Thyroid gland (tissue), 4 donors: ENCODE results near the gene ASB15. TPM values are rescaled to one million over a fixed set of nuclear protein-coding genes. Genes with fewer than 3 reads are reported as not detected.

Source experiments
- DNase-seq, 2 donors: peaks; one replicate each; pipeline ENCODE4 v3.0.0-alpha.2; 2019
- H3K27ac ChIP-seq, 3 donors: fragments of 200-600 bp; sonication (generic); 1 replicate in 2 of 3; 2 replicates in 1 of 3; pipeline ENCODE4 v1.5.1; 2016 to 2019; ENCODE audit warnings: mild to moderate bottlenecking in 1 of 3, moderate library complexity in 1 of 3
- H3K27me3 ChIP-seq: fragments of 200-600 bp; sonication (generic); one replicate; pipeline ENCODE4 v1.5.1; 2019
- H3K36me3 ChIP-seq, 2 donors: fragments of 200-600 bp; sonication (generic); one replicate each; pipeline ENCODE4 v1.5.1; 2016 to 2019
- H3K4me1 ChIP-seq, 2 donors: fragments of 200-600 bp; sonication (generic); one replicate each; pipeline ENCODE4 v1.5.1; 2017 to 2019
- H3K4me3 ChIP-seq, 3 donors: fragments of 200-600 bp; sonication (generic); replicated peaks in 1 of 3; 1 replicate in 2 of 3; 2 replicates in 1 of 3; pipeline ENCODE4 v1.5.1; 2016; ENCODE audit warnings: mild to moderate bottlenecking in 1 of 3
- H3K9me3 ChIP-seq: fragments of 200-600 bp; sonication (generic); one replicate; pipeline ENCODE4 v1.5.1; 2017
- CTCF ChIP-seq, 6 experiments: fragments of 200-600 bp in 3 of 6; fragments of 450-650 bp in 3 of 6; sonication (generic) in 3 of 6; IDR thresholded peaks; one replicate each; pipeline ENCODE4 v1.5.1; 2016 to 2019; ENCODE audit warnings: antibody characterized with exemption in 6 of 6, mild to moderate bottlenecking in 2 of 6, inconsistent platforms in 1 of 6, moderate library complexity in 1 of 6
- POLR2A ChIP-seq, 2 donors: fragments of 450-650 bp; IDR thresholded peaks; one replicate each; pipeline ENCODE4 v1.6.1; 2017; ENCODE audit warnings: antibody characterized with exemption in 2 of 2, mild to moderate bottlenecking in 2 of 2, moderate library complexity in 1 of 2
- WGBS, 2 donors: methylation state at CpG; one replicate each; pipeline ENCODE4 v1.1.5; 2017; 5-methylcytosine and 5-hydroxymethylcytosine counted together
- intact Hi-C: fragments of 100-400 bp; cut with DNase I; formaldehyde crosslinking; loops from one replicate; pipeline ENCODE4 v1.15.1; 2023
- total RNA-seq, 4 donors: library from RNA; depleted of rRNA; stranded (reverse); fragments of >200 nt; gene quantifications; one replicate each; pipeline ENCODE4 v1.2.3, GENCODE V29; 2016

The ASB15 gene
- total RNA-seq, 4 donors from 2014 or later: not detected

GRCh38 chr7:123594813-123595241, 6.8 kb upstream of the ASB15 start:
- 36 to 44% methylated on average over 5 to 9 of the region's 10 CpGs for WGBS, 2 donors
- Histone ChIP-seq H3K27ac (no peak overlapping the region), H3K4me1 (no peaks in the 10 kb centered on the region), H3K4me3 (no peak overlapping the region), H3K9me3 (no peaks in the 10 kb centered on the region), H3K36me3 (no peaks in the 10 kb centered on the region), H3K27me3 (no peaks in the 10 kb centered on the region)
- TF ChIP-seq POLR2A (IDR thresholded peaks at IDR 0.05) (no peak), CTCF (IDR thresholded peaks at IDR 0.05) (no peak)
- peak in 1 of 2 donors; percentile 3 for DNase-seq
- intact Hi-C loops: no loop called here

- H3K36me3 ChIP-seq: no peaks in the 10 kb centered on the region
- no peaks in the 10 kb centered on the region for H3K4me1 ChIP-seq
- TF ChIP-seq CTCF (IDR thresholded peaks at IDR 0.05): no peak
- no peak for TF ChIP-seq POLR2A (IDR thresholded peaks at IDR 0.05)
- H3K27me3 ChIP-seq: no peaks in the 10 kb centered on the region
- no peak overlapping the region for H3K27ac ChIP-seq
- H3K4me3 ChIP-seq: no peak overlapping the region
- 52 to 62% methylated on average over 3 of the region's 3 CpGs for WGBS, 2 donors
- DNase-seq: no peak
- H3K9me3 ChIP-seq: no peaks in the 10 kb centered on the region
- intact Hi-C loops: no loop called here
These were observed 3.0 kb upstream of the ASB15 start for GRCh38 chr7:123598657-123599056.

- Histone ChIP-seq H3K4me1 (no peaks in the 10 kb centered on the region), H3K36me3 (no peaks in the 10 kb centered on the region), H3K9me3 (no peaks in the 10 kb centered on the region), H3K27ac (no peak overlapping the region), H3K27me3 (no peaks in the 10 kb centered on the region), H3K4me3 (no peak overlapping the region)
- intact Hi-C loops: no loop called here
- DNase-seq: no peak
- TF ChIP-seq CTCF (IDR thresholded peaks at IDR 0.05) (no peak), POLR2A (IDR thresholded peaks at IDR 0.05) (no peak)
- WGBS, 2 donors: 88 to 96% methylated on average over 2 of the region's 2 CpGs
These were observed 1.9 kb upstream of the ASB15 start for GRCh38 chr7:123599766-123600165.

- H3K27me3 ChIP-seq: no peaks in the 10 kb centered on the region
- WGBS, 2 donors: 51 to 64% methylated on average over 3 of the region's 3 CpGs
- H3K4me3 ChIP-seq: no peak overlapping the region
- no peaks in the 10 kb centered on the region for H3K4me1 ChIP-seq
- no peaks in the 10 kb centered on the region for H3K36me3 ChIP-seq
- intact Hi-C loops: no loop called here
- no peak overlapping the region for H3K27ac ChIP-seq
- TF ChIP-seq POLR2A (IDR thresholded peaks at IDR 0.05): no peak
- no peak for TF ChIP-seq CTCF (IDR thresholded peaks at IDR 0.05)
- DNase-seq: no peak
- H3K9me3 ChIP-seq: no peaks in the 10 kb centered on the region
These were observed 745 bp upstream of the ASB15 start for GRCh38 chr7:123600876-123601275.

- Histone ChIP-seq H3K36me3 (no peaks in the 10 kb centered on the region), H3K9me3 (no peaks in the 10 kb centered on the region), H3K27ac (no peak overlapping the region), H3K4me1 (no peaks in the 10 kb centered on the region), H3K4me3 (no peak overlapping the region), H3K27me3 (no peaks in the 10 kb centered on the region)
- WGBS, 2 donors: 93% methylated on average over 3 of the region's 3 CpGs
- DNase-seq: no peak
- TF ChIP-seq CTCF (IDR thresholded peaks at IDR 0.05) (no peak), POLR2A (IDR thresholded peaks at IDR 0.05) (no peak)
- intact Hi-C loops: no loop called here
These were observed 1.0 kb downstream of the ASB15 start for GRCh38 chr7:123602648-123603047.
